Pulmonary artery endothelial cell (primary cell): ENCODE results near the gene SEC61B. TPM values are rescaled to one million over a fixed set of nuclear protein-coding genes. Genes with fewer than 3 reads are reported as not detected.
A peak's percentile ranks its signal among the peaks of the same experiment; 100 is the strongest.

Experiments
- DNase-seq: peaks from one replicate; pipeline ENCODE4 v3.0.0-alpha.2; 2011; ENCODE audit warnings: low read depth, low spot score
- total RNA-seq: library from RNA; depleted of rRNA; stranded (reverse); fragments of >200 nt; gene quantifications from 2 replicates; pipeline ENCODE4 v1.2.3, GENCODE V29; 2014

Gene SEC61B
- total RNA-seq, 1 donor from 2014 or later = 123 TPM

DNA sequence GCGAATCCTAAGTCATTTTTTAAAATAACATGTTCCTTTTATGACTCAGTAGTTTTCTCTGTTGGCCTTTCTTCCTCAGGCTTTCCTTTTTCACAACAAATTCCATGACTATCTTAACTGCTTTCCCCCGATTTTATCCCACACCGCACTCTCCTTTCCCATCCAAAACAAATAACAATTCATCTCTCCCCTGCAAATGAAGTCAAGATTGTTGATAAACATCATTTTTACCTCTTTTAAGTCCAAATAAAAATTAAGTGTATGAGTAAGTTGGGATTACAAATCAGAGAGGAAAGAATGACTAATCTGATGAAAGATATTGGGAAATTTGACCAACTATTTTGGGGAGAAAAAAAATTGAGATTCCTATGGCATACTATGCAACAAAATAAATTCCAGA, 47.3 kb downstream of the SEC61B start:
- peak; percentile 15 for DNase-seq

DNA sequence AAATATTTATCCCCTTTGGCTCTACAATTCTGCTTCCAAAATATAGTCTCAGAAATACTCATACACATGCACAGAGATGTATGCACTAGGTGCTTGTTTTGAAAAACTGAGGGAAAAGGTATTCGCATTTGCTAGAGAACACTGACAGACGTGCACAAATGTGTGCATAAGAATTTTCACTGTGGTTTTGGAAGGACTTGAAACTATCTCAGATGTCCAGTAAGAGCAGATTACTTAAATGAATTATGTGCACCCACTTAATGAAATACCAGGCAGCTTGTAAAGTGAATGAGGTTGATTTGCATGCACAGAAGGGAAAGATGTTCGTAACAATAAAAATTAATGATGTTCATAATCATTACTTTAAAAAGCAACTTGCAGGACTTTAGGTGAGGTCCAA, 48.4 kb downstream of the SEC61B start:
- DNase-seq = no peak

DNA sequence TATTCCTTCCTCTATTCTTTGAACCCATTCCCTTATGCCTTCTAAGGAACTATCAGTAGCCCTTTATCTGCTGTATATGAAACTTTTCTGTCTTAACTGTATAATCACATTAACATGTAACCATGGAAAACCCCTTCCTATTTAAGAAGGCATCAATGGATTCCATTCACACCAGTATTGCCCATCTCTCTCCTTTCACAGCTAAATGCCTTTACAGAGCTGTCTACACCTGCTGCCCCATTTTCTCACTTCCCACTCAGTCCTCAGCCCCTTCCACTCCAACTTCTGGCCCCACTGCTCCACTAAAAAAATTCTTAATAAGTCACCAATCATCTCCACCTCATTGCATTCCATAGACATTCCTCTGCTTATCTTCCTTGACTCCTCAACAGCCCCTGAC, 50.8 kb downstream of the SEC61B start:
- no peak for DNase-seq

DNA sequence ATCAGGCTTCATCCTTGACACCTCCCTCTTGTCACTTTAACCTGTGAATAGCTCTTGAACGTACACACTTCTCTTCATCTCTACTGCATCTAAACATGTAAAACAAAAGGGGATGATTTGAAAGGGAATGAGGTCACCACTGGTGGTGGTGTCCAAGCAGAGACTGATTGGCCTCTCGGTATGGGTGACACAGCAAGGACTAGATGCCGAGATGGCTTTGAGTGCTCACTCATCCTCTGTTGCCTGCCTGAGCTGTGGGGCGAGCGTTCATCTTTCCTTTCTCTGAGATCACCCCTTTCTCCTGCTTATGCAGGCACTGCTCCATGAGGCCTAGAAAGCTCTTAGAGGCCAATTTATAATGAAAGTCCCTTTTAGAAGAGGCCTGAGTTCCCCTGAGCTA, 51.9 kb downstream of the SEC61B start:
- no peak for DNase-seq

DNA sequence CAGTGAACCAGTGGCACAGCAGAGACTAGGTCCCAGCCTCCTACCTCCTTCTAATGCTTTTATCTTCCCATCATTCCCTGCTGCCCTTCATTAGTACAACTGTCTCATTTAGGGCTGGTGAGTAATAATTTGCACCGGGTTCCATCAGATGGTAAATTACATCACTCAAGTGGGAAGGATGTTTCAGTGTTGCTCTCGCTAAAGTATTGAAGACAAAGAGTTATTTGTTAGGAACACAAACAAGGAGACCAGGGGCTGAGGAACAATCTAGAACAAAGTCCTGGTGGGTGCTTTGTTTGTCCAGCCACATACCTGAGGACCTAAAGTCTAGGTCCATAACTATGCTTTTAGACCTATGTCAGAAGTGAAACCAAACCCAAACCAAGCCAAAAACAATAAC, 52.4 kb downstream of the SEC61B start:
- no peak for DNase-seq

Other genes starting within 250 kb of the SEC61B start
- 14.8 and 15.5 TPM in 2 replicates for gene TGFBR1, start 117.2 kb upstream of the SEC61B start, total RNA-seq
- 43.9 and 49.2 TPM in 2 replicates for gene ALG2, start 340 bp upstream of the SEC61B start, total RNA-seq